ENCODE data around the gene RER1.

GRCh38 chr1:2391041-2391930 is at the start of gene RER1, which contains the start of gene MORN1:
- TF ChIP-seq CTCF (IDR thresholded peaks at IDR 0.05 in 4 of 5, conservative IDR thresholded peaks at IDR 0.05 in 1 of 5) (no peak), POLR2A (IDR thresholded peaks at IDR 0.05) (peak; percentile 82 to 96)

All from gastrocnemius medialis (tissue), 4 donors.